ENCODE results near the gene HCRT.
"Not testable (repeated sequence)": the region's sequence is repeated elsewhere in the genome, so short reads cannot be mapped to it uniquely, and the experiment has no call there.

HCRT gene

GRCh38 chr17:42224651-42225050, 39.4 kb upstream of the HCRT start:
- no peaks in the 10 kb centered on the region for H3K27me3 ChIP-seq (replicated peaks; ENCODE audit: insufficient read depth, low read length)

GRCh38 chr17:42221886-42222745, 36.9 kb upstream of the HCRT start:
- Histone ChIP-seq H4K20me1 (ENCODE audit: insufficient read depth, low read length) (no peaks in the 10 kb centered on the region), H3K9me3 (replicated peaks; ENCODE audit: insufficient read depth, low read length) (no peaks in the 10 kb centered on the region), H2AFZ (ENCODE audit: low read length) (no peak overlapping the region), H3K36me3 (replicated peaks; ENCODE audit: insufficient read depth, low read length) (no peaks in the 10 kb centered on the region), H3K79me2 (ENCODE audit: low read length) (no peaks in the 10 kb centered on the region), H3K4me2 (ENCODE audit: low read depth, low read length) (no peak overlapping the region), H3K9ac (ENCODE audit: low read length) (no peak overlapping the region), H3K4me1 (ENCODE audit: low read length) (no peaks in the 10 kb centered on the region), H3K27me3 (replicated peaks; ENCODE audit: insufficient read depth, low read length) (no peaks in the 10 kb centered on the region), H3K4me3 (ENCODE audit: low read length) (no peak overlapping the region), H3K27ac (ENCODE audit: low read length) (no peak overlapping the region), H3K9me2 (replicated peaks; ENCODE audit: insufficient read depth, low read length) (no peaks in the 10 kb centered on the region), H3F3A (ENCODE audit: insufficient read depth, low read length) (no peaks in the 10 kb centered on the region)
- DNase-seq = peak; percentile 30
- TF ChIP-seq EZH2 (optimal IDR thresholded peaks at IDR 0.05; ENCODE audit: low read depth, low read length) = no peak
- TF ChIP-seq EZH2phosphoT487 (IDR thresholded peaks at IDR 0.05; ENCODE audit: low read length) = no peak
- TF ChIP-seq CTCF (IDR thresholded peaks at IDR 0.05; ENCODE audit: low read length) = peak; percentile 63

More at GRCh38 chr17:42224651-42225050, 39.4 kb upstream of the HCRT start:
- Histone ChIP-seq H3K9ac (ENCODE audit: low read length) (no peak overlapping the region), H3K36me3 (replicated peaks; ENCODE audit: insufficient read depth, low read length) (no peaks in the 10 kb centered on the region), H2AFZ (ENCODE audit: low read length) (no peak overlapping the region), H3K4me3 (ENCODE audit: low read length) (no peak overlapping the region), H3K4me2 (ENCODE audit: low read depth, low read length) (no peak overlapping the region), H3K27ac (ENCODE audit: low read length) (no peak overlapping the region), H3K9me2 (replicated peaks; ENCODE audit: insufficient read depth, low read length) (no peaks in the 10 kb centered on the region), H3F3A (ENCODE audit: insufficient read depth, low read length) (no peaks in the 10 kb centered on the region), H4K20me1 (ENCODE audit: insufficient read depth, low read length) (no peaks in the 10 kb centered on the region), H3K9me3 (replicated peaks; ENCODE audit: insufficient read depth, low read length) (no peaks in the 10 kb centered on the region), H3K4me1 (ENCODE audit: low read length) (no peaks in the 10 kb centered on the region), H3K79me2 (ENCODE audit: low read length) (no peaks in the 10 kb centered on the region)
- DNase-seq = no peak
- TF ChIP-seq CTCF (IDR thresholded peaks at IDR 0.05; ENCODE audit: low read length) (no peak), EZH2 (optimal IDR thresholded peaks at IDR 0.05; ENCODE audit: low read depth, low read length) (no peak)

GRCh38 chr17:42219280-42219679, 34.0 kb upstream of the HCRT start:
- H3K9me3 ChIP-seq (replicated peaks; ENCODE audit: insufficient read depth, low read length); H2AFZ ChIP-seq (ENCODE audit: low read length); H3K9ac ChIP-seq (ENCODE audit: low read length); H3K27ac ChIP-seq (ENCODE audit: low read length); H3K4me1 ChIP-seq (ENCODE audit: low read length); H3K9me2 ChIP-seq (replicated peaks; ENCODE audit: insufficient read depth, low read length); H3K36me3 ChIP-seq (replicated peaks; ENCODE audit: insufficient read depth, low read length); H3K27me3 ChIP-seq (replicated peaks; ENCODE audit: insufficient read depth, low read length); H3K4me2 ChIP-seq (ENCODE audit: low read depth, low read length); H3K79me2 ChIP-seq (ENCODE audit: low read length); DNase-seq; H3F3A ChIP-seq (ENCODE audit: insufficient read depth, low read length); H4K20me1 ChIP-seq (ENCODE audit: insufficient read depth, low read length); H3K4me3 ChIP-seq (ENCODE audit: low read length): not testable (repeated sequence)

- Histone ChIP-seq H3K4me3 (ENCODE audit: low read length) (no peak overlapping the region), H3K36me3 (replicated peaks; ENCODE audit: insufficient read depth, low read length) (no peaks in the 10 kb centered on the region), H3K27ac (ENCODE audit: low read length) (no peak overlapping the region), H3K9ac (ENCODE audit: low read length) (no peak overlapping the region), H3K79me2 (ENCODE audit: low read length) (no peaks in the 10 kb centered on the region), H2AFZ (ENCODE audit: low read length) (no peak overlapping the region), H3K9me2 (replicated peaks; ENCODE audit: insufficient read depth, low read length) (no peaks in the 10 kb centered on the region), H3K9me3 (replicated peaks; ENCODE audit: insufficient read depth, low read length) (no peaks in the 10 kb centered on the region), H3K27me3 (replicated peaks; ENCODE audit: insufficient read depth, low read length) (no peaks in the 10 kb centered on the region), H3K4me2 (ENCODE audit: low read depth, low read length) (no peak overlapping the region), H4K20me1 (ENCODE audit: insufficient read depth, low read length) (no peaks in the 10 kb centered on the region), H3K4me1 (ENCODE audit: low read length) (no peaks in the 10 kb centered on the region), H3F3A (ENCODE audit: insufficient read depth, low read length) (no peaks in the 10 kb centered on the region)
- DNase-seq = no peak
- no peak for TF ChIP-seq EZH2 (optimal IDR thresholded peaks at IDR 0.05; ENCODE audit: low read depth, low read length)
- TF ChIP-seq EZH2phosphoT487 (IDR thresholded peaks at IDR 0.05; ENCODE audit: low read length) = no peak
- TF ChIP-seq CTCF (IDR thresholded peaks at IDR 0.05; ENCODE audit: low read length) = no peak
These were observed 28.9 kb upstream of the HCRT start for GRCh38 chr17:42214156-42214555.
